SU-DHL-6 (cell line): ENCODE measurements around the gene BRAP.

Source experiments
- H2AFZ ChIP-seq: fragments of 200-600 bp; sonication (generic); 2 replicates; pipeline ENCODE4 v1.6.1; 2014; ENCODE audit warnings: low read depth, mild to moderate bottlenecking, moderate library complexity, mixed read lengths, antibody characterized with exemption, low read length; ENCODE audit not compliant: severe bottlenecking
- H3F3A ChIP-seq: fragments of 200-600 bp; shearing (Covaris generic); 2 replicates; pipeline ENCODE4 v1.6.0; 2016; ENCODE audit warnings: antibody characterized with exemption, mild to moderate bottlenecking; ENCODE audit not compliant: insufficient read depth
- H3K27ac ChIP-seq: fragments of 200-600 bp; sonication (generic); 2 replicates; pipeline ENCODE4 v1.5.1; 2016; ENCODE audit warnings: low read depth, mild to moderate bottlenecking, low read length, moderate library complexity, mixed read lengths
- H3K27me3 ChIP-seq: fragments of 200-600 bp; sonication (generic), shearing (Covaris generic); 2 replicates; pipeline ENCODE4 v1.6.0; 2014; ENCODE audit warnings: mild to moderate bottlenecking, low read length
- H3K36me3 ChIP-seq: fragments of 200-600 bp; sonication (generic); 2 replicates; pipeline ENCODE4 v1.6.1; 2014; ENCODE audit warnings: mild to moderate bottlenecking, low read length, mixed read lengths
- H3K4me2 ChIP-seq: fragments of 300-600, 200-600 bp; shearing (Covaris generic), sonication (generic); 2 replicates; pipeline ENCODE4 v1.6.0; 2014; ENCODE audit warnings: low read length, low read depth, mild to moderate bottlenecking; ENCODE audit not compliant: poor library complexity, severe bottlenecking
- H3K4me3 ChIP-seq: fragments of 200-600 bp; sonication (generic); 2 replicates; pipeline ENCODE4 v1.5.1; 2014; ENCODE audit warnings: antibody characterized with exemption, low read length, mild to moderate bottlenecking, mixed read lengths; ENCODE audit not compliant: insufficient read depth, poor library complexity, severe bottlenecking
- H3K79me2 ChIP-seq: fragments of 200-600 bp; sonication (generic); 2 replicates; pipeline ENCODE4 v1.6.1; 2014; ENCODE audit warnings: mild to moderate bottlenecking, low read length, moderate library complexity; ENCODE audit not compliant: insufficient read depth
- H3K9ac ChIP-seq: fragments of 200-600 bp; sonication (generic); 2 replicates; pipeline ENCODE4 v1.7.0; 2014; ENCODE audit warnings: mild to moderate bottlenecking, low read length
- H3K9me2 ChIP-seq: fragments of 200-600 bp; sonication (generic); replicated peaks from 2 replicates; pipeline ENCODE4 v1.6.1; 2014; ENCODE audit warnings: low read length; ENCODE audit not compliant: insufficient read depth
- H3K9me3 ChIP-seq: fragments of 200-600 bp; sonication (generic); 2 replicates; pipeline ENCODE4 v1.6.1; 2014; ENCODE audit warnings: low read length, mixed read lengths; ENCODE audit not compliant: insufficient read depth
- H4K20me1 ChIP-seq: fragments of 200-600 bp; sonication (generic); 2 replicates; pipeline ENCODE4 v1.6.1; 2014; ENCODE audit warnings: low read depth, mild to moderate bottlenecking, antibody characterized with exemption, low read length, moderate library complexity, mixed read lengths
- EZH2phosphoT487 ChIP-seq: fragments of 200-600 bp; sonication (generic), shearing (Covaris generic); conservative IDR thresholded peaks from 2 replicates; pipeline ENCODE4 v1.6.1; 2018; ENCODE audit warnings: mild to moderate bottlenecking, antibody characterized with exemption, low read length, moderate library complexity, mixed read lengths
- TF ChIP-seq, protein P1 (sequence below): fragments of 200-600 bp; sonication (generic); IDR thresholded peaks from one replicate; pipeline ENCODE4 v1.5.1; 2017; ENCODE audit warnings: antibody characterized with exemption, mild to moderate bottlenecking, low read length, moderate library complexity; ENCODE audit not compliant: insufficient read depth, poor library complexity, severe bottlenecking

The BRAP gene

GRCh38 chr12:111673503-111673902, 12.3 kb downstream of the BRAP start:
- no peak overlapping the region for H3K4me2 ChIP-seq
- H3K27me3 ChIP-seq: no peaks in the 10 kb centered on the region
- H2AFZ ChIP-seq: no peak overlapping the region
- H3K9me3 ChIP-seq: no peaks in the 10 kb centered on the region
- H3K36me3 ChIP-seq: peaks cover 14% of the 10 kb centered on the region; the same call in 1 of the 2 replicates
- H4K20me1 ChIP-seq: no peaks in the 10 kb centered on the region
- no peaks in the 10 kb centered on the region for H3K9me2 ChIP-seq
- no peak overlapping the region for H3K9ac ChIP-seq
- no peak overlapping the region for H3K4me3 ChIP-seq
- H3F3A ChIP-seq: no peaks in the 10 kb centered on the region
- no peak overlapping the region for H3K27ac ChIP-seq
- TF ChIP-seq, protein P1, sequence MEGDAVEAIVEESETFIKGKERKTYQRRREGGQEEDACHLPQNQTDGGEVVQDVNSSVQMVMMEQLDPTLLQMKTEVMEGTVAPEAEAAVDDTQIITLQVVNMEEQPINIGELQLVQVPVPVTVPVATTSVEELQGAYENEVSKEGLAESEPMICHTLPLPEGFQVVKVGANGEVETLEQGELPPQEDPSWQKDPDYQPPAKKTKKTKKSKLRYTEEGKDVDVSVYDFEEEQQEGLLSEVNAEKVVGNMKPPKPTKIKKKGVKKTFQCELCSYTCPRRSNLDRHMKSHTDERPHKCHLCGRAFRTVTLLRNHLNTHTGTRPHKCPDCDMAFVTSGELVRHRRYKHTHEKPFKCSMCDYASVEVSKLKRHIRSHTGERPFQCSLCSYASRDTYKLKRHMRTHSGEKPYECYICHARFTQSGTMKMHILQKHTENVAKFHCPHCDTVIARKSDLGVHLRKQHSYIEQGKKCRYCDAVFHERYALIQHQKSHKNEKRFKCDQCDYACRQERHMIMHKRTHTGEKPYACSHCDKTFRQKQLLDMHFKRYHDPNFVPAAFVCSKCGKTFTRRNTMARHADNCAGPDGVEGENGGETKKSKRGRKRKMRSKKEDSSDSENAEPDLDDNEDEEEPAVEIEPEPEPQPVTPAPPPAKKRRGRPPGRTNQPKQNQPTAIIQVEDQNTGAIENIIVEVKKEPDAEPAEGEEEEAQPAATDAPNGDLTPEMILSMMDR: peak; percentile 45
- no peak for TF ChIP-seq EZH2phosphoT487
- no peaks in the 10 kb centered on the region for H3K79me2 ChIP-seq

GRCh38 chr12:111672822-111673381, 12.9 kb downstream of the BRAP start:
- no peaks in the 10 kb centered on the region for H3F3A ChIP-seq

DNA sequence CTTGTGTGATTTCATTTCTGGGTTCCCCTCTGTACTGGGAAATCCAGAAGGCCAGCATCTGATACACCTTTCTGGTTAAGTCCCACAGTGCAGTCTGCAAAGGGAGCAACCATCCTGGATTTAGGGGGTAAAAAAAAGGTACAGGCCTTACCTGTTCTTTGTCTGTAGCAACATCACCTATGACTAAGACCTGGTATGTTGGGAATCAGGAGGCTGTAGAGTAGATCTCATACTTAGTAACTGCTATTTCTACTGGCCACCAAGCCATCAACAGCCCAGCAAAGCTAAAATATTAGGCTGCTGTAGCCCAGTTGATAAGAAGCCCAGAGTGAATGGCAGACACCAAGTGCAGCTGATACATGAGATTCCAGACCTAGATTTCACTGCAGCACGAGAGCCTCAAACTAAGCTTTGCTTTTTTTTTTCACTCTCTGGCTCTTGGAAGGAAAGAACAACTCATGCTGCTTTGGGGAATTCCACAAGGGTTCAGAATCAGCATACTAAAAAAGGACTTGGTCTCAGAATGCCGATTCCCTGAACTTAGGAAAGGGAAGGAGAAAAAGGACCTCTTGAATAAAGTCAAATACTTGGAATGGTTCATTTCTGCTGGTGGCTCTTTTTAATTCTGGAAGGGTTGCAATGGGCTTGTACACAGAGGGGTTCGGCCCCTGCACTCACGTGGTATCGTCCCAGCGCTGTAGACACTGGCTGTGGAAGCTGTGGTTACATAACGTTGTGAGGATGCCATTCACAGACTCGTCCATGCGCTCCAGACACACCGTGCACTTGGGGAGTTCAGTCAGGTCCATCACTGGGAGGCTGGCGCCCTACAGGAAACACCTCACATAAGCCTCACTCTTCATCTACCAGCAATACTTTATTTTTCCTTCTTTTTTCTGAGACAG, 20.5 kb downstream of the BRAP start:
- no peaks in the 10 kb centered on the region for H3K9me3 ChIP-seq
- no peaks in the 10 kb centered on the region for H3K27me3 ChIP-seq
- no peak overlapping the region for H3K27ac ChIP-seq
- H2AFZ ChIP-seq: no peak overlapping the region
- H4K20me1 ChIP-seq: no peaks in the 10 kb centered on the region
- no peak overlapping the region for H3K4me2 ChIP-seq
- H3K36me3 ChIP-seq: peaks cover 9% of the 10 kb centered on the region; the same call in 1 of the 2 replicates
- H3K9me2 ChIP-seq: no peaks in the 10 kb centered on the region
- no peak overlapping the region for H3K9ac ChIP-seq
- H3K4me3 ChIP-seq: no peak overlapping the region
- no peaks in the 10 kb centered on the region for H3F3A ChIP-seq
- no peaks in the 10 kb centered on the region for H3K79me2 ChIP-seq
- TF ChIP-seq, protein P1: no peak
- no peak for TF ChIP-seq EZH2phosphoT487

More at GRCh38 chr12:111672822-111673381, 12.9 kb downstream of the BRAP start:
- TF ChIP-seq EZH2phosphoT487: no peak
- TF ChIP-seq, protein P1: no peak
- no peaks in the 10 kb centered on the region for H3K9me3 ChIP-seq
- peaks cover 14% of the 10 kb centered on the region; the same call in 1 of the 2 replicates for H3K36me3 ChIP-seq
- no peak overlapping the region for H3K4me2 ChIP-seq
- no peak overlapping the region for H2AFZ ChIP-seq
- H3K9me2 ChIP-seq: no peaks in the 10 kb centered on the region
- H3K27me3 ChIP-seq: no peaks in the 10 kb centered on the region
- no peaks in the 10 kb centered on the region for H3K79me2 ChIP-seq
- H3K4me3 ChIP-seq: no peak overlapping the region
- H3K9ac ChIP-seq: no peak overlapping the region
- no peaks in the 10 kb centered on the region for H4K20me1 ChIP-seq
- H3K27ac ChIP-seq: no peak overlapping the region
